Stomach (tissue), 9 donors: ENCODE measurements around the gene CLEC19A. TPM values are rescaled to one million over a fixed set of nuclear protein-coding genes. Genes with fewer than 3 reads are reported as not detected.

Source experiments
- DNase-seq, 2 donors: peaks; one replicate each; pipeline versions ENCODE4 v3.0.0 to v3.0.0-alpha.2; 2013 to 2019
- H3K27ac ChIP-seq, 5 donors: fragments of 200-600 bp in 4 of 5; sonication (generic) in 4 of 5; one replicate each; pipeline ENCODE4 v1.5.1; 2013 to 2019; ENCODE audit warnings: mild to moderate bottlenecking in 1 of 5, moderate library complexity in 1 of 5
- H3K27me3 ChIP-seq, 3 donors: fragments of 200-600 bp; sonication (generic); one replicate each; pipeline ENCODE4 v1.5.1; 2017 to 2019; ENCODE audit warnings: mixed run types in 1 of 3
- H3K36me3 ChIP-seq, 4 donors: fragments of 200-600 bp; sonication (generic); 1 replicate in 3 of 4; 2 replicates in 1 of 4; pipeline ENCODE4 v1.5.1; 2016 to 2019
- H3K4me1 ChIP-seq, 4 donors: fragments of 200-600 bp; sonication (generic); one replicate each; pipeline ENCODE4 v1.5.1; 2016 to 2019
- H3K4me3 ChIP-seq, 4 donors: fragments of 200-600 bp; sonication (generic) in 3 of 4; one replicate each; pipeline ENCODE4 v1.5.1; 2016 to 2019; ENCODE audit warnings: mild to moderate bottlenecking in 1 of 4
- H3K9me3 ChIP-seq, 4 donors: fragments of 200-600 bp; sonication (generic); one replicate each; pipeline ENCODE4 v1.5.1; 2016 to 2019
- CTCF ChIP-seq, 7 experiments: fragments of 450-650 bp in 4 of 7; fragments of 200-600 bp in 3 of 7; sonication (generic) in 3 of 7; IDR thresholded peaks; one replicate each; pipeline ENCODE4 v1.5.1; 2016 to 2019; ENCODE audit warnings: antibody characterized with exemption in 7 of 7, control low read depth in 2 of 7, mild to moderate bottlenecking in 1 of 7
- EP300 ChIP-seq: sonication (generic); formaldehyde crosslinking; IDR thresholded peaks from one replicate; pipeline ENCODE4 v1.6.1; 2017; ENCODE audit warnings: antibody characterized with exemption
- POLR2A ChIP-seq, 4 donors: fragments of 450-650 bp; IDR thresholded peaks; one replicate each; pipeline ENCODE4 v1.6.1; 2016; ENCODE audit warnings: antibody characterized with exemption in 4 of 4, control low read depth in 2 of 4, mild to moderate bottlenecking in 1 of 4, moderate library complexity in 1 of 4
- POLR2AphosphoS5 ChIP-seq, 3 donors: sonication (generic); formaldehyde crosslinking; IDR thresholded peaks; one replicate each; pipeline ENCODE4 v1.6.1; 2016; ENCODE audit warnings: antibody characterized with exemption in 3 of 3
- WGBS, 5 donors: extraction: QIAGEN DNeasy Blood & Tissue Kit in 3 of 5; methylation state at CpG; one replicate each; pipeline versions ENCODE4 v1.1.5 to v1.1.7; 2013 to 2018; 5-methylcytosine and 5-hydroxymethylcytosine counted together
- intact Hi-C: fragments of 100-400 bp; cut with DNase I; formaldehyde crosslinking; loops from one replicate; pipeline ENCODE4 v1.15.1; 2023; ENCODE audit warnings: low total_unique reads
- polyA plus RNA-seq, 3 donors: library from polyadenylated mRNA; stranded (reverse); fragments of 200-250 nt; gene quantifications; one replicate each; pipeline ENCODE4 v1.2.3, GENCODE V29; 2013
- total RNA-seq, 5 donors: library from RNA; depleted of rRNA; stranded (reverse); fragments of >200 nt; gene quantifications; one replicate each; pipeline versions ENCODE4 v1.1.0 to v1.2.3, GENCODE V29; 2014 to 2016
- donor health status: healthy with polysubstance abuse.
- donor health status: Bipolar disorder and iron deficiency.
- donor health status: healthy.

The CLEC19A gene
- total and polyA plus RNA-seq, 8 donors = 0.37 TPM; not detected in 7

- intact Hi-C loops = no loop called here
- H3K36me3 ChIP-seq = no peaks in the 10 kb centered on the region
- no peak overlapping the region for H3K4me3 ChIP-seq
- WGBS, 5 donors = 0 to 46% (median 39%) methylated on average over 1 of the region's 1 CpG
- no peak for DNase-seq
- no peak overlapping the region for H3K27ac ChIP-seq
- no peaks in the 10 kb centered on the region for H3K27me3 ChIP-seq
- no peaks in the 10 kb centered on the region for H3K9me3 ChIP-seq
- TF ChIP-seq CTCF (IDR thresholded peaks at IDR 0.05) (no peak), POLR2A (IDR thresholded peaks at IDR 0.05) (no peak), POLR2AphosphoS5 (IDR thresholded peaks at IDR 0.05) (no peak), EP300 (no peak)
- no peaks in the 10 kb centered on the region for H3K4me1 ChIP-seq
Observed at GRCh38 chr16:19301931-19302330, 16.4 kb downstream of the CLEC19A start.

GRCh38 chr16:19304750-19305149, 19.2 kb downstream of the CLEC19A start:
- intact Hi-C loops = no loop called here
- TF ChIP-seq POLR2A (IDR thresholded peaks at IDR 0.05) (no peak), POLR2AphosphoS5 (IDR thresholded peaks at IDR 0.05) (no peak), EP300 (no peak), CTCF (IDR thresholded peaks at IDR 0.05) (no peak)
- H3K27ac ChIP-seq = no peak overlapping the region
- H3K9me3 ChIP-seq = no peaks in the 10 kb centered on the region
- no peaks in the 10 kb centered on the region for H3K4me1 ChIP-seq
- H3K4me3 ChIP-seq = no peak overlapping the region
- H3K27me3 ChIP-seq = no peaks in the 10 kb centered on the region
- 51 to 71% (median 57%) methylated on average over 2 of the region's 2 CpGs for WGBS, 5 donors
- H3K36me3 ChIP-seq = no peaks in the 10 kb centered on the region
- DNase-seq = no peak

GRCh38 chr16:19305443-19305842, 19.9 kb downstream of the CLEC19A start:
- Histone ChIP-seq H3K27ac (no peak overlapping the region), H3K4me3 (no peak overlapping the region), H3K27me3 (no peaks in the 10 kb centered on the region), H3K36me3 (no peaks in the 10 kb centered on the region), H3K9me3 (no peaks in the 10 kb centered on the region), H3K4me1 (no peaks in the 10 kb centered on the region)
- TF ChIP-seq POLR2AphosphoS5 (IDR thresholded peaks at IDR 0.05) = no peak
- TF ChIP-seq EP300 = no peak
- no peak for TF ChIP-seq POLR2A (IDR thresholded peaks at IDR 0.05)
- TF ChIP-seq CTCF (IDR thresholded peaks at IDR 0.05) = no peak
- 88 to 98% (median 90%) methylated on average over 2 of the region's 2 CpGs for WGBS, 5 donors
- intact Hi-C loops = no loop called here
- DNase-seq = no peak

- H3K4me1 ChIP-seq = no peaks in the 10 kb centered on the region
- no peaks in the 10 kb centered on the region for H3K36me3 ChIP-seq
- DNase-seq = no peak
- no peak overlapping the region for H3K4me3 ChIP-seq
- no peak overlapping the region for H3K27ac ChIP-seq
- H3K27me3 ChIP-seq = no peaks in the 10 kb centered on the region
- TF ChIP-seq POLR2A (IDR thresholded peaks at IDR 0.05) (no peak), POLR2AphosphoS5 (IDR thresholded peaks at IDR 0.05) (no peak), EP300 (no peak), CTCF (IDR thresholded peaks at IDR 0.05) (no peak)
- WGBS, 5 donors = 67 to 78% (median 71%) methylated on average over 5 to 8 of the region's 8 CpGs
- H3K9me3 ChIP-seq = no peaks in the 10 kb centered on the region
- intact Hi-C loops = no loop called here
Observed at GRCh38 chr16:19307587-19308241, 22.2 kb downstream of the CLEC19A start.
